Calu3 (cell line): ENCODE measurements around the gene ZFPM1. TPM values are rescaled to one million over a fixed set of nuclear protein-coding genes. Genes with fewer than 3 reads are reported as not detected.

Experiments
- BruUV-seq: library from RNA; stranded (reverse); fragments of 400-500 nt; replicated peaks from 2 replicates; lab custom pipeline; 2021; lab: Mats Ljungman, UMichigan
- CTCF ChIA-PET: fragments of 300-600 bp; sonication (Branson Sonifier 250); formaldehyde crosslinking; loops from one replicate; lab custom pipeline; 2022; ENCODE audit warnings: antibody characterized with exemption; lab: Charles Lee
- DNase-seq: peaks from one replicate; pipeline ENCODE4 v3.0.0; 2022
- H3K27ac Mint-ChIP-seq: one replicate; pipeline ENCODE4 v1.8.0; 2022; ENCODE audit warnings: mixed read lengths; ENCODE audit not compliant: unreplicated experiment
- H3K27me3 Mint-ChIP-seq: one replicate; pipeline ENCODE4 v1.8.0; 2022; ENCODE audit warnings: mixed read lengths; ENCODE audit not compliant: unreplicated experiment
- H3K36me3 Mint-ChIP-seq: one replicate; pipeline ENCODE4 v1.8.0; 2022; ENCODE audit warnings: mild to moderate bottlenecking, moderate library complexity, mixed read lengths; ENCODE audit not compliant: insufficient read depth, unreplicated experiment
- H3K4me1 Mint-ChIP-seq: one replicate; pipeline ENCODE4 v1.8.0; 2022; ENCODE audit warnings: mild to moderate bottlenecking, low read depth, mixed read lengths; ENCODE audit not compliant: unreplicated experiment
- H3K4me3 Mint-ChIP-seq: one replicate; pipeline ENCODE4 v1.8.0; 2022; ENCODE audit warnings: mild to moderate bottlenecking, low read depth, moderate library complexity, mixed read lengths; ENCODE audit not compliant: unreplicated experiment
- H3K9me3 Mint-ChIP-seq: one replicate; pipeline ENCODE4 v1.8.0; 2022; ENCODE audit warnings: low read depth, mixed read lengths; ENCODE audit not compliant: unreplicated experiment
- CTCF ChIP-seq: fragments of 200-600 bp; IDR thresholded peaks from one replicate; pipeline ENCODE4 v1.8.0; 2022; ENCODE audit warnings: antibody characterized with exemption; ENCODE audit not compliant: unreplicated experiment
- intact Hi-C: fragments of 100-400 bp; cut with micrococcal nuclease; formaldehyde crosslinking; loops from one replicate; pipeline ENCODE4 v1.10.0; 2022; ENCODE audit not compliant: unreplicated experiment
- total RNA-seq: library from RNA; stranded (reverse); gene quantifications from 2 replicates; pipeline ENCODE4 v1.2.3, GENCODE V29; 2022

The ZFPM1 gene
- total RNA-seq, 1 experiment from 2014 or later, result 3.1 TPM

GRCh38 chr16:88451586-88452481 lies 1.2 kb upstream of the ZFPM1 start:
- no TSS peak for BruUV-seq
- no peak for TF ChIP-seq CTCF
- H3K4me1 Mint-ChIP-seq, result peaks cover 17% of the 10 kb centered on the region
- peak overlapping the region; percentile 83 for H3K4me3 Mint-ChIP-seq
- peaks cover 32% of the 10 kb centered on the region for H3K36me3 Mint-ChIP-seq
- DNase-seq, result no peak
- no peak overlapping the region for H3K27ac Mint-ChIP-seq
- H3K27me3 Mint-ChIP-seq, result peaks cover 86% of the 10 kb centered on the region
- CTCF ChIA-PET, result no interaction called here
- no peaks in the 10 kb centered on the region for H3K9me3 Mint-ChIP-seq
- intact Hi-C loops, result no loop called here

DNA sequence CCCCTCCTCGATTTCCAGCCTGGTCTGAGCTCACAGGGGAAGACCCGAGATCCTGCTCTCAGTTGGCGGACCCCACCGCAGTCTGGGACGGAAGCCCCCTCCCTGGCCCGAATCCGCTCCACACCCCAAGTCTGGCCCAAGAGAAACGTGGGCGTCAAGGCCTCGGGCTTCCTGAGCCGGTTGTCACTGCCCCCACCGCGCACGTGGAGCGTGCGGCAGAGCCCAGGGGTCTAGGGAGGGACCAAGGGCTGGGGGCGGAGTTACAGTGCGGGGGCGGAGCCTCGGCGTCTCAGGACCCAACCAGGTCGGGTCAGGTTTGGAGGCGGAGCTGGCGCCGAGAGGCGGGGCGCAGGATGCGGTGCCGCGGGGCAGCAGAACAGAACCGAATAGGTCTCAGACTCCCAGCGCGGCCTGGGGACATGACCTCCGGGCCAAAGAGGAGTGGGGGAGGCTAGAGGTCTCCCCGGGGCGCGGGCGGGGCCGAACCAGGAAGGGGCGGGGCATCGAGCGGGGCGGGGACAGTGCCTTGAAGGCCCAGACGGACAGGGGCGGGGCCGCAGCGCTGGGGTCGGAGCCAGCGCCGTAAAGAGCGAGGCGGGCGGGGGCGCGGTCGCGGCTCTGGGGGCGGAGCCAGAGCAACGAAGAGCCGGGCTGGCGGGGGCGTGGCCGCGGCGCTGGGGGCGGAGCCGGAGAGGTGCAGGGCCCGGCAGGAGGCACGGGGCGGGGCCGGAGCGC lies 431 bp upstream of the ZFPM1 start:
- CTCF ChIA-PET, result interaction anchor here (0.6 kb wide), 1 partner anchor 15 kb away, joined by 3 read pairs; no protein-coding TSS in a partner anchor
- H3K36me3 Mint-ChIP-seq, result peaks cover 32% of the 10 kb centered on the region
- H3K27me3 Mint-ChIP-seq, result peaks cover 80% of the 10 kb centered on the region
- peaks cover 17% of the 10 kb centered on the region for H3K4me1 Mint-ChIP-seq
- peak; percentile 100 for DNase-seq
- H3K27ac Mint-ChIP-seq, result peak overlapping the region; percentile 52
- intact Hi-C loops, result no loop called here
- H3K9me3 Mint-ChIP-seq, result no peaks in the 10 kb centered on the region
- BruUV-seq, result no TSS peak
- TF ChIP-seq CTCF, result no peak
- H3K4me3 Mint-ChIP-seq, result peak overlapping the region; percentile 83

DNA sequence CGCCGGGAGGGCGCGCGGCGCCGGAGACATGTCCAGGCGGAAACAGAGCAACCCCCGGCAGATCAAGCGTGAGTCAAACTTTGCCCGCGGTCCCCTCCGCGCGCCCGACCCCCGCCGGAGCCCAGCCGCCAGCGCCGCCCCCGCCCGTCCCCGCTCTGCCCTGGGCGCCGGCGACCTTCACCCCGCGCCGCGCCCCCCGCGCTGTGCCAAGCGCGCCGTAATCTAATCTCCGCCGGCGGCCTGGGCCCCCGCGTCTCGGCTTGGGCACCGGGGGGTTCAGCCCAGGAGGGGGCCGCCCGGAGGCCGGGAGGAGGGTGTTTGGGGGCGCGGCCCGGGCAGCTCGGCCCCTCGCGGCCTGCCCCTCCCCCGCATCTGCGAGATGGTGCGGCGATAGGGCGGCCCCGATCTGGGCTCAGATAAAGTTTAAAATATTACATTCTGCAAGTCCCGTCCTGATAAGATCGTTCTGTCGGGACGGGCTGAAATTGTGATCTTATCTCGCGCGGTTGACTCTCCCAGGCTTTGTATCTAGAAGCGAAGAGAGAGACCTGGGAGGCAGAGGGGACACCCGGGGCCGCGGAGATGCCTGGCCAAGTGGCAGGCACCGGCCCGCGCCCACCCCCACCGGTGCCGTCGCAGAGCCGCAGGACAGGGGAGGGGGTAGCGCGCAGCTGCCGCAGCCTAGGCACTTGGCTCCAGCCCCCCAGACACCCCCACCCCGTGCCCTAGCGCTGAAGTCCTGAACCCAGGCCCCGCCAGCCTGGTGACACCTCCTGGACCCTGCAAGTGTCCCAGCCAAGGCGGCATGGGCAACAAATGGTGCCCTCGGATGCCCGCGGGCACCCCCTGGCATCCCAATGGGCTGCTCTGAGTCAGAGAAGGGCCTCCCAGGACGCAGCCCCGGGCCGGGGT lies 787 bp downstream of the ZFPM1 start:
- peaks cover 68% of the 10 kb centered on the region for H3K27me3 Mint-ChIP-seq
- TSS peak; percentile 54 for BruUV-seq
- peak overlapping the region; percentile 83 for H3K4me3 Mint-ChIP-seq
- intact Hi-C loops, result no loop called here
- no peaks in the 10 kb centered on the region for H3K9me3 Mint-ChIP-seq
- H3K4me1 Mint-ChIP-seq, result peaks cover 17% of the 10 kb centered on the region
- no peak overlapping the region for H3K27ac Mint-ChIP-seq
- CTCF ChIA-PET, result no interaction called here
- no peak for DNase-seq
- peaks cover 32% of the 10 kb centered on the region for H3K36me3 Mint-ChIP-seq
- TF ChIP-seq CTCF, result no peak

DNA sequence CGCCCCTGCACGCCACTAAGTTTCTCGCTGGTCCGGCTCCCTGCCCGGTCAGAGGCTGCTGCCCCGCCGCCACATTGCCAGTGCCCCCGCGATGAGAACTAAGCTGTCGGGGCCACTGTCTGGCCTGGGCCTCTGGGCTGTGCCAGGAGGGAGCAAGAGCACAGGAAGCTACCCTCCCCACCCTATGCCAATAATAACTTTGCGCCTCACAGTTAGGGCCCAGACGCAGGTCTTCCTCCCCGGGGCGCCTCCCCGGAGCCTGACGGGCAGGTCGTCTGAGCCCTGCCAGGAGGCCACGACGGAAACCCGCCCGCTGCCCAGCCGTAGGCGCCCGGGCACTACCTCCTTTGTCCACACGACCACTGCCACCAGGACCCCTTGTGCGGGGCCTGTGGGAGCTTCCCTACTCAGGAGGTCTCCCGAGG lies 1.5 kb downstream of the ZFPM1 start:
- Mint-ChIP-seq H3K4me3 (peak overlapping the region; percentile 83), H3K27me3 (peaks cover 61% of the 10 kb centered on the region), H3K36me3 (peaks cover 32% of the 10 kb centered on the region), H3K9me3 (no peaks in the 10 kb centered on the region), H3K4me1 (peaks cover 17% of the 10 kb centered on the region), H3K27ac (peak overlapping the region; percentile 8)
- CTCF ChIA-PET, result no interaction called here
- no peak for TF ChIP-seq CTCF
- DNase-seq, result no peak
- no TSS peak for BruUV-seq
- intact Hi-C loops, result no loop called here
